DOHH2 (cell line): Measurements from ENCODE around the gene NECTIN3.

Source experiments
- CTCF ChIP-seq: fragments of 200-600 bp; sonication (generic); IDR thresholded peaks from one replicate; pipeline ENCODE4 v1.5.1; 2014; ENCODE audit warnings: antibody characterized with exemption, mild to moderate bottlenecking, low read depth, low read length; ENCODE audit not compliant: poor library complexity, severe bottlenecking
- EZH2phosphoT487 ChIP-seq: fragments of 200-600 bp; sonication (generic); IDR thresholded peaks from 2 replicates; pipeline ENCODE4 v1.6.1; 2017; ENCODE audit warnings: borderline replicate concordance, mild to moderate bottlenecking, antibody characterized with exemption, low read length, moderate library complexity, mixed read lengths

GRCh38 chr3:111072031-111072921, 660 bp downstream of the NECTIN3 start:
- TF ChIP-seq CTCF, result no peak
- TF ChIP-seq EZH2phosphoT487, result no peak
